AG09309 (cell line): ENCODE results near the gene KRT39.
"Not testable (repeated sequence)": the region's sequence is repeated elsewhere in the genome, so short reads cannot be mapped to it uniquely, and the experiment has no call there.

Experiments used
- DNase-seq: peaks from one replicate; pipeline ENCODE4 v3.0.0-alpha.2; 2010; ENCODE audit warnings: low read depth
- H3K4me3 ChIP-seq: 2 replicates; pipeline ENCODE4 v1.5.1; 2011; ENCODE audit warnings: mild to moderate bottlenecking, low read depth, low read length, moderate library complexity; ENCODE audit not compliant: control insufficient read depth
- TF ChIP-seq, protein P1 (sequence below): IDR thresholded peaks from 2 replicates; pipeline ENCODE4 v1.5.1; 2011; ENCODE audit warnings: mild to moderate bottlenecking, low read depth, low read length, inconsistent platforms; ENCODE audit not compliant: insufficient read depth, control insufficient read depth; ENCODE audit errors: missing control alignments

Gene KRT39

DNA sequence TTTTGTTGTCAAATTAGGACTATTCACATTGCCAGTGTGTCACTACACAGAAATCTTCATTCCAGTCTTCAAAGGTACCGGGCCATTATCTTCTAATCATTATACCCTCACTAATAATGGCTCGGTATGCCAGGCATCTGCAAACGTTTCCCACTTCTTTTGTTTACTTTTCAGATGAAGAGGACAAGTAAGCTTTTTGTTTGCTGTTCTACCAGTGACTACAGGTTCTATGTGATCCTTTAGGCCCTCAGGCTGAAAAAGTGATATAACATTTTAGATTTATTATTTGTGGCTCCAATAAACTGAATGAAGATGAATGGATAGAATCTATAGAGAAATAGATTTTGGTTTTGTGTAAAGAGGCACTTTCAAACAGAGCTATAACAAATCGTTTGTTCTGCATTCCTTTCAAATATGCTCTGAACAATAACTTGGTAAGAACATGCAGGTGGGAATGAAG, 42.6 kb upstream of the KRT39 start:
- TF ChIP-seq, protein P1, sequence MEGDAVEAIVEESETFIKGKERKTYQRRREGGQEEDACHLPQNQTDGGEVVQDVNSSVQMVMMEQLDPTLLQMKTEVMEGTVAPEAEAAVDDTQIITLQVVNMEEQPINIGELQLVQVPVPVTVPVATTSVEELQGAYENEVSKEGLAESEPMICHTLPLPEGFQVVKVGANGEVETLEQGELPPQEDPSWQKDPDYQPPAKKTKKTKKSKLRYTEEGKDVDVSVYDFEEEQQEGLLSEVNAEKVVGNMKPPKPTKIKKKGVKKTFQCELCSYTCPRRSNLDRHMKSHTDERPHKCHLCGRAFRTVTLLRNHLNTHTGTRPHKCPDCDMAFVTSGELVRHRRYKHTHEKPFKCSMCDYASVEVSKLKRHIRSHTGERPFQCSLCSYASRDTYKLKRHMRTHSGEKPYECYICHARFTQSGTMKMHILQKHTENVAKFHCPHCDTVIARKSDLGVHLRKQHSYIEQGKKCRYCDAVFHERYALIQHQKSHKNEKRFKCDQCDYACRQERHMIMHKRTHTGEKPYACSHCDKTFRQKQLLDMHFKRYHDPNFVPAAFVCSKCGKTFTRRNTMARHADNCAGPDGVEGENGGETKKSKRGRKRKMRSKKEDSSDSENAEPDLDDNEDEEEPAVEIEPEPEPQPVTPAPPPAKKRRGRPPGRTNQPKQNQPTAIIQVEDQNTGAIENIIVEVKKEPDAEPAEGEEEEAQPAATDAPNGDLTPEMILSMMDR: no peak

DNA sequence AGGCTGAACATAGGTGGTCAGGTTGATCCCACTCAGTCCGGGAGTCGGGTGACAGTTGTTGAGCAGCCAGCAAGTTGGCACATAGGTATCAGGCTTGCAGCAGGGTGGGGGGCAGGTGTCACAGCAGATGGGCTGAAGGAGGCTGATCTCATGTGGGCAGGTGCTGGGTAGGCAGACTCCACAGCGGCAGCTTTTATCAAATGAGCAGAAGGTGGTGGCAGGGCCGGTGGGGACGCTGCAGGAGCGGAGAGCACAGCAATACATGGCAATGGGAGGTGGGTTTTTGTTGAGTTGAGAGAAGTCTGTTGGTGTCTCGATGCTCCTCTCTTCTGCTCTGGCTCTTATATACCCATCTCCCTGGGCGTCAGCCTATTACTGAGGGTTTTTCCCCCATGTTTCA, 42.1 kb upstream of the KRT39 start, which contains the start of gene KRTAP3-1:
TSS of gene KRTAP3-1 (minus strand) at position 318 of the 400 bp plus-strand sequence. CDS start at position 264, 54 bp downstream.
- no peak for DNase-seq
- TF ChIP-seq, protein P1: no peak
- H3K4me3 ChIP-seq: no peak within 1 kb of the TSS

More for the DNA sequence above, 42.6 kb upstream of the KRT39 start:
- no peak for DNase-seq
- no peak overlapping the region for H3K4me3 ChIP-seq

DNA sequence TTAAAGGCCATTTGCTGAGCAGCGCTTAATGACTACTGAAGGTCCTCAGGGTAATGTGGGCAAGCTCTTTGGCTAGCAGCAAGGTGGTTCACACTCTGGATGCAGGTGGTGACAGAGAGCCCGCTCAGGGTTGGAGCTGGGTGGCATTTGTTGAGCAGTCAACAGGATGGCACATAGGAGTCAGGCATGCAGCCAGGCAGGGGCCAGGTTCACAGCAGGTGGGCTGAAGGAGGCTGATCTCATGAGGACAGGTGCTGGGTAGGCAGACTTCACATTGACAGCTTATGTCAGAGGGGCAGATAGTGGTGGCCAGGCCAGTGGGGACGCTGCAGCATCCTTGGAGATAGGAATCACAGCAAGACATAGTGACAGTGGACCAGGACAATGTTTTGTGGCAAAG, 37.6 kb upstream of the KRT39 start:
- no peak overlapping the region for H3K4me3 ChIP-seq
- TF ChIP-seq, protein P1: no peak
- no peak for DNase-seq

DNA sequence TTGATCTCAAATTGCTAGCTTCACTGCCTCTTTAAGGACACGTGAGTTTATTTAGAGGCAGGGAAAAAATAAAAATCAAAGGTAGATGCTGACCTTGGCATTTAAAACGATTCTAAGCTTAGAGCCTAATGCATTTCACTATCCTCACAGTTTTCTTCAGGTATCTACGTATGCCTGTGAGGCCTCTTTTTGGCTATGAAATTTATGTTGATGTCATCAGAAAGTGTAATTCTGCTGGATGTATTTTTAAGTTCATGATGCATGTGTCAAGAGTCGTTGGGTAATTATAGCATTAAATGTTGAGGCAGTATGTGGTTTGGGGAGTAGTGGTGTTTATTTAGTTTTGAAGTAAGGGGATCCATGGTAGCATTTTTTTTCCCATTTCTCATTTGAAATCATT, 37.2 kb upstream of the KRT39 start:
- TF ChIP-seq, protein P1: no peak
- no peak for DNase-seq
- H3K4me3 ChIP-seq: no peak overlapping the region

DNA sequence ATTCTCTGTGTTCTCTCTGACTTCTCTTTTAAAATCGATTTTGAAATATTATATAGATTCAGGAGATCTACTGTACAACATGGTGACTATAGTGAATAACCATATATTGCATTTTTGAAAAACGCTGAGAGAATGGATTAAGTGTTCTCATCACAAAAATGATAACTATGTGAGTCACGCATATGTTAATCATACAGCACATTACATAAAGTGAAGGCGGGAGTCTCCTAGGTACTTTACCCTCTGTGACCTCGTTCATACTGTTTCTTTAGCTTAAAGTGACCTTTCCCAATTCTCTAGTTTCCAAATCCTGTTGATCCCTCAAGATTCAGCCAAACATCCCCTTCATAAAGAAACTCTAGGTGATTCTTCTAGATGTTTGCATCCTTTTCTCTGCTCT, 36.1 kb upstream of the KRT39 start:
- TF ChIP-seq, protein P1: no peak

DNA sequence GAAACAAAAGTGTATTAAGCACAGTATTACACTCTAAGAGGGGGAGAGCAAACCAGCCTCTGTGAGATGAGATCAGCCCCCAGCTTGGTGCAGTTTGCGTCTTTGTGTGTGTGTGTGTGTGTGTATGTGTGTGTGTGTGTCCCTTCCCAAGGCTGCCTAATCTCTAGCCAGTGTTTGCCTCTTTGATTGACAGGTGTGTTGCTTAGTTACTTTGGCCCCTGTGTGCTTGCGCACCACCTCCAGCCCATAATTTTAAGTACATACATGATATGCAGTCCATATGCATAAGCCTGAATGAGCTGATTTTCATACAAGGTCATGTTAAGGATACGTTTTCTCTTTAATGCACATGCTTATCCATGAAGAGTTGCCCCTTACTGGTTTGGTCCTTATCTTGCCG, 35.0 kb upstream of the KRT39 start:
- no peak for DNase-seq
- TF ChIP-seq, protein P1: no peak
- H3K4me3 ChIP-seq: no peak overlapping the region

More for the DNA sequence above, 36.1 kb upstream of the KRT39 start:
- H3K4me3 ChIP-seq: no peak overlapping the region
- no peak for DNase-seq

DNA sequence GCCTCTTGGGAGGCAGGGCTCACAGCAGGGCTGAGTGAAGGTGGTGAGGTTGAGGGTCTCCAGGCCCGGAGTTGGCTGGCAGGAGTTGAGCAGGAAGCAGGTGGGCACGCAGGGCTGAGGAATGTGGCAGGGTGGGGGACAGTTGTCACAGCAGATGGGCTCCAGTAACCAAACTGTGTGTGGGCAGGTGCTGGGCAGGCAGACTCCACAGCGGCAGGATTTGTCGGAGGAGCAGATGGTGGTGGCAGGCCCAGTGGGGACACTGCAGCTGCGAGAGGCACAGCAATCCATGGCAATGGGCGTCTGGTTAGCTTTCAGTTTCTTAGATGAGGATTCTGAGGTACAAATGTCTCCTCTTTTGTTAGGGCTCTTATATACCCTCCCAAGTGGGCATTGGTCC, 32.8 kb upstream of the KRT39 start, which contains the start of gene KRTAP3-2:
TSS of gene KRTAP3-2 (minus strand) at position 344 of the 400 bp plus-strand sequence. CDS start at position 291, 53 bp downstream.
- not testable (repeated sequence) for DNase-seq, H3K4me3 ChIP-seq
